ENCODE data around the gene HOXD8. TPM values are rescaled to one million over a fixed set of nuclear protein-coding genes. Genes with fewer than 3 reads are reported as not detected.

Gene HOXD8
- total and polyA plus RNA-seq, 9 of the 15 experiments (the other 6 are each of a cell fraction or from before 2014, with no cell fraction given), result 0.04 to 0.15 TPM; not detected in 7

GRCh38 chr2:176111309-176111663 is 18.2 kb upstream of the HOXD8 start (continued):
- no peak for TF ChIP-seq PHTF2 (CRISPR knock-in tag; IDR thresholded peaks at IDR 0.05)
- 0 out of 2 replicates have a peak, but pooled peaks have one; percentile 12 for TF ChIP-seq DEAF1 (CRISPR knock-in tag; IDR thresholded peaks at IDR 0.05)
- TF ChIP-seq ZNF324 (CRISPR knock-in tag; IDR thresholded peaks at IDR 0.05), result no peak
- TF ChIP-seq YY1 (IDR thresholded peaks at IDR 0.05; ENCODE audit: borderline replicate concordance in 1 of 3, control insufficient read depth in 1 of 3, extremely low read depth in 1 of 3, insufficient read depth in 3 of 3, insufficient read length in 1 of 3, insufficient replicate concordance in 2 of 3, low read depth in 1 of 3, low read length in 2 of 3), result peak in 1 of 3 experiments; percentile 10
- no peak for TF ChIP-seq PRPF4 (IDR thresholded peaks at IDR 0.05; ENCODE audit: insufficient read depth, low read depth, low read length, poor library complexity, severe bottlenecking)
- TF ChIP-seq CSDE1 (IDR thresholded peaks at IDR 0.05), result no peak
- no peak for TF ChIP-seq BRCA1 (IDR thresholded peaks at IDR 0.05)
- TF ChIP-seq BRCA1 (CRISPR knock-in tag; IDR thresholded peaks at IDR 0.05), result no peak
- no peak for TF ChIP-seq KDM5B (IDR thresholded peaks at IDR 0.05; ENCODE audit: insufficient replicate concordance, low read depth, low read length)
- TF ChIP-seq TEAD4 (IDR thresholded peaks at IDR 0.05; ENCODE audit: low read length), result 0 out of 2 replicates have a peak, but pooled peaks have one; percentile 11
- TF ChIP-seq TEAD4 (CRISPR knock-in tag; IDR thresholded peaks at IDR 0.05; ENCODE audit: borderline replicate concordance), result no peak
- no peak for TF ChIP-seq FUS (optimal IDR thresholded peaks at IDR 0.05; ENCODE audit: low read depth, low read length)

All from K562 (cell line).